Kidney epithelial cell (primary cell): Measurements from ENCODE around the gene PCGF1. TPM values are rescaled to one million over a fixed set of nuclear protein-coding genes. Genes with fewer than 3 reads are reported as not detected.

ENCODE experiments used
- DNase-seq: peaks from one replicate; pipeline ENCODE4 v3.0.0-alpha.2; 2010; ENCODE audit warnings: low read depth
- H3K27me3 ChIP-seq: 2 replicates; pipeline ENCODE4 v1.6.0; 2011; ENCODE audit warnings: low read length; ENCODE audit not compliant: control insufficient read depth, insufficient read depth
- H3K36me3 ChIP-seq: 2 replicates; pipeline ENCODE4 v1.5.1; 2011; ENCODE audit warnings: low read length; ENCODE audit not compliant: control insufficient read depth, insufficient read depth
- H3K4me3 ChIP-seq: 2 replicates; pipeline ENCODE4 v1.5.1; 2011; ENCODE audit warnings: low read depth, mild to moderate bottlenecking, control low read depth, low read length
- CTCF ChIP-seq: IDR thresholded peaks from 2 replicates; pipeline ENCODE4 v1.5.1; 2011; ENCODE audit warnings: mild to moderate bottlenecking, moderate library complexity, low read length, control low read depth, inconsistent platforms; ENCODE audit not compliant: insufficient read depth, poor library complexity, severe bottlenecking
- total RNA-seq: library from RNA; depleted of rRNA; stranded (reverse); fragments of >200 nt; gene quantifications from 2 replicates; pipeline ENCODE4 v1.2.3, GENCODE V29; 2015

PCGF1 gene
- total RNA-seq, 1 donor from 2014 or later, result 19.3 TPM

GRCh38 chr2:74538881-74539339 is 31.4 kb upstream of the PCGF1 start:
- no peak for TF ChIP-seq CTCF
- Histone ChIP-seq H3K27me3 (no peaks in the 10 kb centered on the region), H3K4me3 (no peak overlapping the region), H3K36me3 (no peaks in the 10 kb centered on the region)
- no peak for DNase-seq

DNA sequence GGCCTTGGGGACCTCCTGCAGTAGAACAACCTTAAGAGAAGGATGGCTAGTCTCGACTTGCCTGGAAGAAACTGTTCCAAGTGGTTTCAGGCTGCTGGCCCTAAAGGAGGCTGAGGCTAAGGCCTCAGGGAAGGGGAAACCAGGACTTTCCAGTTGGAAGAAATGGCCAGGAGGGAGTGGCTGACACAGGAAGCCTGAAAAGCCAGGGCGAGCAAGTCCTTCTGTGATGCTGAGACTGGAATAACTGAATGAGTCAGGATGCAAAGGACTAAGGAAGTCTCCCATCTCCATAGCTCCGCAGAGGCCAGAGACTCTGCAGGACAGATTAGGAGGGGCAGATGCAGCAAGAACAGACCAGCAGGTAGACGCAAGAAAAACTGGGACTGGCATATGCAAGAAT is 29.6 kb upstream of the PCGF1 start:
- DNase-seq, result no peak

GRCh38 chr2:74536166-74536950 is 28.9 kb upstream of the PCGF1 start:
- TF ChIP-seq CTCF, result no peak

More for the DNA sequence above, 29.6 kb upstream of the PCGF1 start:
- no peak overlapping the region for H3K4me3 ChIP-seq
- H3K36me3 ChIP-seq, result no peaks in the 10 kb centered on the region
- H3K27me3 ChIP-seq, result no peaks in the 10 kb centered on the region
- TF ChIP-seq CTCF, result no peak

DNA sequence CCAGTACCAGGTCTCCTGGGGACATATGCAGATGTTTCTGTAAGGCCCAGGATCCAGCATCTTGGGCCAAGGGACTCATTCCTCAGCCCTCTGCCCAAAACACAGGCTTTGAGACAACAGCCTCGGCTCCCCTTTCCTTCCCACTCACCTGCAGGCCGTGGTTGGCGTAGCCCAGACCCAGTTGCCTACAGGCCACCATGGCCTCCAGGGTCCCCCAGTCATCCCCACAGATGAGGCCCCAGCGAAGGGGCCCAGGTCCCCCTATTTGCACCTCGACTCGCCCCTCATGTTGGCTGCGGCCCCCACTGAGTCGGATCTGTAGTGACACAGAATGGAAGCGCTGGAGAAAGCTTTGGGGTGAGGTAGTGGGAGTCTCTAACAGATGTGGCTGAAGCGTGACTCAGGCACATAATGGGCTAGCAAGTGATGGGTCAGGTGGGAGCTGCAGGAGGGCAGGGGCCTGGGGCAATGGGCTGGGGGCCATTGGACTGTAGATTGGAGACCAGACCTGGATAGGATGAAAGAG is 28.0 kb upstream of the PCGF1 start:
- Histone ChIP-seq H3K4me3 (no peak overlapping the region), H3K36me3 (no peaks in the 10 kb centered on the region), H3K27me3 (no peaks in the 10 kb centered on the region)
- no peak for TF ChIP-seq CTCF
- no peak for DNase-seq

More at GRCh38 chr2:74536166-74536950, 28.9 kb upstream of the PCGF1 start:
- no peak for DNase-seq
- no peaks in the 10 kb centered on the region for H3K36me3 ChIP-seq
- no peaks in the 10 kb centered on the region for H3K27me3 ChIP-seq
- no peak overlapping the region for H3K4me3 ChIP-seq

- no peak overlapping the region for H3K4me3 ChIP-seq
- TF ChIP-seq CTCF, result no peak
- DNase-seq, result no peak
- no peaks in the 10 kb centered on the region for H3K27me3 ChIP-seq
- no peaks in the 10 kb centered on the region for H3K36me3 ChIP-seq
Measured at GRCh38 chr2:74534411-74534810, 26.9 kb upstream of the PCGF1 start.
